KOPT-K1 (cell line): ENCODE results near the gene DSCAML1.

ENCODE experiments used
- H3K27ac ChIP-seq: fragments of 200-600 bp; sonication (generic); 2 replicates; pipeline ENCODE4 v1.5.1; 2016; ENCODE audit warnings: antibody characterized with exemption, mild to moderate bottlenecking, low read depth, low read length; ENCODE audit not compliant: poor library complexity, severe bottlenecking
- H3K36me3 ChIP-seq: fragments of 200-600 bp; sonication (generic); 2 replicates; pipeline ENCODE4 v1.5.1; 2017; ENCODE audit warnings: antibody characterized with exemption, mild to moderate bottlenecking, low read length, moderate library complexity; ENCODE audit not compliant: insufficient read depth
- H3K9me3 ChIP-seq: fragments of 200-600 bp; sonication (generic); 2 replicates; pipeline ENCODE4 v1.5.1; 2017; ENCODE audit warnings: antibody characterized with exemption, low read length, mild to moderate bottlenecking; ENCODE audit not compliant: insufficient read depth, poor library complexity, severe bottlenecking

The DSCAML1 gene

GRCh38 chr11:117607449-117607848 is 189.6 kb downstream of the DSCAML1 start:
- Histone ChIP-seq H3K9me3 (no peaks in the 10 kb centered on the region), H3K27ac (no peak overlapping the region), H3K36me3 (no peaks in the 10 kb centered on the region)

GRCh38 chr11:117606790-117607189 is 190.2 kb downstream of the DSCAML1 start:
- Histone ChIP-seq H3K36me3 (no peaks in the 10 kb centered on the region), H3K9me3 (no peaks in the 10 kb centered on the region), H3K27ac (no peak overlapping the region)

- Histone ChIP-seq H3K36me3 (no peaks in the 10 kb centered on the region), H3K27ac (no peak overlapping the region), H3K9me3 (no peaks in the 10 kb centered on the region)
These were observed 190.8 kb downstream of the DSCAML1 start for GRCh38 chr11:117606211-117606610.

- H3K27ac ChIP-seq: no peak overlapping the region
- H3K36me3 ChIP-seq: no peaks in the 10 kb centered on the region
- no peaks in the 10 kb centered on the region for H3K9me3 ChIP-seq
These were observed 191.7 kb downstream of the DSCAML1 start for GRCh38 chr11:117605331-117605730.

GRCh38 chr11:117604336-117604995 is 192.6 kb downstream of the DSCAML1 start:
- Histone ChIP-seq H3K27ac (no peak overlapping the region), H3K36me3 (no peaks in the 10 kb centered on the region), H3K9me3 (no peaks in the 10 kb centered on the region)

GRCh38 chr11:117603932-117604331 is 193.1 kb downstream of the DSCAML1 start:
- no peaks in the 10 kb centered on the region for H3K9me3 ChIP-seq
- no peak overlapping the region for H3K27ac ChIP-seq
- no peaks in the 10 kb centered on the region for H3K36me3 ChIP-seq

- no peaks in the 10 kb centered on the region for H3K9me3 ChIP-seq
- H3K36me3 ChIP-seq: no peaks in the 10 kb centered on the region
- H3K27ac ChIP-seq: no peak overlapping the region
These were observed 195.9 kb downstream of the DSCAML1 start for GRCh38 chr11:117601006-117601708.

- H3K27ac ChIP-seq: no peak overlapping the region
- H3K36me3 ChIP-seq: no peaks in the 10 kb centered on the region
- no peaks in the 10 kb centered on the region for H3K9me3 ChIP-seq
These were observed 196.7 kb downstream of the DSCAML1 start for GRCh38 chr11:117600234-117600783.

- no peaks in the 10 kb centered on the region for H3K9me3 ChIP-seq
These were observed 199.9 kb downstream of the DSCAML1 start for GRCh38 chr11:117597071-117597470.

GRCh38 chr11:117595440-117595839 is 201.6 kb downstream of the DSCAML1 start:
- Histone ChIP-seq H3K27ac (no peak overlapping the region), H3K9me3 (no peaks in the 10 kb centered on the region), H3K36me3 (no peaks in the 10 kb centered on the region)

More at GRCh38 chr11:117597071-117597470, 199.9 kb downstream of the DSCAML1 start:
- H3K36me3 ChIP-seq: no peaks in the 10 kb centered on the region
- no peak overlapping the region for H3K27ac ChIP-seq

GRCh38 chr11:117594721-117595120 is 202.3 kb downstream of the DSCAML1 start:
- no peaks in the 10 kb centered on the region for H3K36me3 ChIP-seq
- no peaks in the 10 kb centered on the region for H3K9me3 ChIP-seq
- no peak overlapping the region for H3K27ac ChIP-seq

- no peaks in the 10 kb centered on the region for H3K36me3 ChIP-seq
- no peak overlapping the region for H3K27ac ChIP-seq
- H3K9me3 ChIP-seq: no peaks in the 10 kb centered on the region
These were observed 204.0 kb downstream of the DSCAML1 start for GRCh38 chr11:117593065-117593464.

GRCh38 chr11:117591316-117592039 is 205.5 kb downstream of the DSCAML1 start:
- H3K36me3 ChIP-seq: no peaks in the 10 kb centered on the region
- no peaks in the 10 kb centered on the region for H3K9me3 ChIP-seq
- H3K27ac ChIP-seq: no peak overlapping the region

GRCh38 chr11:117589063-117589462 is 208.0 kb downstream of the DSCAML1 start:
- Histone ChIP-seq H3K36me3 (no peaks in the 10 kb centered on the region), H3K27ac (no peak overlapping the region), H3K9me3 (no peaks in the 10 kb centered on the region)

GRCh38 chr11:117588166-117588810 is 208.7 kb downstream of the DSCAML1 start:
- Histone ChIP-seq H3K9me3 (no peaks in the 10 kb centered on the region), H3K36me3 (no peaks in the 10 kb centered on the region), H3K27ac (no peak overlapping the region)
